RCC 7860 (cell line): ENCODE results near the gene MBTPS2.
"Not testable (repeated sequence)": the region's sequence is repeated elsewhere in the genome, so short reads cannot be mapped to it uniquely, and the experiment has no call there.

Experiments
- DNase-seq: peaks from one replicate; pipeline ENCODE4 v3.0.0-alpha.2; 2015; ENCODE audit warnings: low spot score
- FAIRE-seq: peaks from 2 replicates; lab custom pipeline; 2012; peaks lifted over from hg19 to GRCh38; lab: Jason Lieb, UNC

The MBTPS2 gene

GRCh38 chrX:21855937-21856415 lies 16.6 kb downstream of the MBTPS2 start, which contains the start of gene YY2:
YY2 (plus strand) TSS chrX:21855987; CDS start chrX:21856485, 498 bp downstream.
- no peak for DNase-seq
- FAIRE-seq: no peak

- DNase-seq (no peak), FAIRE-seq (no peak)
Observed at GRCh38 chrX:21856504-21856903, 17.1 kb downstream of the MBTPS2 start.

DNA sequence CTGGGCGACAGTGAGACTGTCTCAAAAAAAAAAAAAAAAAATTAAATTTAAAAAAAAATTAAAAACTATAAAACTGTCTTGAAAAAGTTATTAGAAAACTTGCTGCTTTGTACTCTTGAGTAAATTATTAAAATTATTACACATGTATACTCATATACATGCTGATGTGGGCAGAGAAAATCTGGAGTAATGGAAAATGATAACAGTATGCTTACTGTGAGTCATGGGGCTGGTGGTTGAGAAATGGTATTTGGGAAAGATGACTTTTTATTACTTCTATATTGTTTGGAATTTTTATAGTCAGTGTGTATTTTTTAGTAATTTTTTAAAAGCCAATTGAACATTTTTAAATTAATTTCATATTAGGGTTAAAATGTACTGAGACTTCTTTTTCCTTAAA lies 23.8 kb downstream of the MBTPS2 start:
- DNase-seq: no peak
- FAIRE-seq: no peak

DNA sequence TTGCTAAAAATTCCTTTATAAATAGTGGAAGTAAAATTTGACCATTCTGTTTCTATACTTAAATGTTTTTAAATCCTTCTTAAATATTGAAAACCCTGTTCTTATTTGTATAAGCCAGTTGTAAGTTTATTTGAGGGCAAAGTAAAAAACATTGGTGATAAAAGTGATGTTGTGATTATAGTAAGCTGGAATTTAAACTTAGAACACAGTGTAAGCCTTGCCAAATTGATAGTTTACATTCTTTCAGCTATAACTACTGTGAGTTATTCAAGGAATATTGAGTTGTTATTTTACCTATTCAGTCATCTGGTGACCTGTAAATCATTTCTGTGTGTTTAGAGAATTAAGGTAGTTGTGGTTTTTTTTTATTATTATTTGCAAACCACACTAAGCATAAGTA lies 26.0 kb downstream of the MBTPS2 start:
- no peak for FAIRE-seq

DNA sequence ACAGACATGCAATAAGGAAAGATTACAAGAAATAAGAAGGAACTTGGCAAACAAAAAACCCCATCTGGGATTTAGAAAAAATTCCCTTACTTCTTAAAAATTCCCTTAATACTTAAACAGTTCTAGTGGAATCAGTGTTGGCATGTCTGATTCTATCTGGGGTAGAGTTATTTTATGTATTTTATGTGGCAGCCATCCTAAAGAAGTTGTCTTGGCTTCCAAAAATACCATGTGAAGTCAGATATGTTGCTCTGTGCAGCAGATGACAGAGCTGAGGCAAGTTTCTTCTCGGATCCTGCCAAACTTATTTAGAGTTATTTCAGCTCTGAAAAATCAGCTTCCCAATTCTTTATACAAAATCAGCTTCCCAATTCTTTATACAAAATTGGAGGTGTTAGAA lies 31.1 kb downstream of the MBTPS2 start:
- FAIRE-seq (no peak), DNase-seq (no peak)

More for the DNA sequence above, 26.0 kb downstream of the MBTPS2 start:
- DNase-seq: no peak

GRCh38 chrX:21873063-21873775 lies 33.8 kb downstream of the MBTPS2 start:
- FAIRE-seq (no peak), DNase-seq (no peak)

GRCh38 chrX:21874182-21874581 lies 34.8 kb downstream of the MBTPS2 start:
- DNase-seq, FAIRE-seq: not testable (repeated sequence)

GRCh38 chrX:21875013-21875412 lies 35.6 kb downstream of the MBTPS2 start:
- FAIRE-seq: no peak

GRCh38 chrX:21881881-21882574 lies 42.6 kb downstream of the MBTPS2 start:
- DNase-seq (no peak), FAIRE-seq (no peak)

More at GRCh38 chrX:21875013-21875412, 35.6 kb downstream of the MBTPS2 start:
- DNase-seq: no peak

GRCh38 chrX:21883258-21883657 lies 43.8 kb downstream of the MBTPS2 start:
- FAIRE-seq: no peak
- no peak for DNase-seq

GRCh38 chrX:21885568-21885967 lies 46.2 kb downstream of the MBTPS2 start:
- DNase-seq: no peak
- FAIRE-seq: no peak

- no peak for DNase-seq
- no peak for FAIRE-seq
Observed at GRCh38 chrX:21905313-21905712, 65.9 kb downstream of the MBTPS2 start.

DNA sequence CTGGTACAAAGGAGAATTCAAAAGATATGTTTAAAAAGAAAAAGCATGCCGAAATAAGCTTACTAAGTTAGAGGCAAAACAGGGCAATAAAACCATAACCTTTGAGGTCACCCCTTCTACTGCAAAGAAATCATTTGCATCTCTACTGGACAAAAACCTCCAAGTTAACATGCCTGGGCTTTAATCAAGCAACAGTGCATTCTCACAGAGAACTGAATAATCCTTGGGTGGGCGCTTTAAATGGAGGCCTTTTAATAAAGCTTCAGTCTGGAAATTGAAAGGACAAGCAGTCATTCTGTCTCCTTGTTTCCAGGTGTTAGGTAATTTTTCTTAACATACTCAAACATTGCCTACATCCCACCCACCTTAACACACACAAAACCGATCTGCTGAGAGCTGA lies 66.5 kb downstream of the MBTPS2 start:
- FAIRE-seq (no peak), DNase-seq (no peak)

DNA sequence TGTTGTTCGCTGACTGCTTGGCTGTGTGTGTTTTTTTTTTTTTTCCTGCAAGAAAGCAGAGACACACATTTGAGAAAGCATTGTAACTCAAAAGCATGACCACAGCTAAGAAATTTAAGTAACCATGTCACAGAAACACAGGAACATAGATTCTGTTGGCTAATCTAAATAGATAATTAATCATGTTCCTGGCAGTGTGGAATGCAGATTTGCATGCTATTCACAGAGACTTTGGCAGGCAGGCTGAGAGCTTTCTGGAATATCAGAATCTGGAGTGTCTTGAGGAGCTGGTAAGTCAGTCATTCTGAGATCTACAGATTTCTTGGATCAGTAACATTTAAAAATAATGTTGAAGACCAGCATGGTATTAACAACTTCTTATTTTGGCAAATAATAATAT lies 67.8 kb downstream of the MBTPS2 start:
- no peak for FAIRE-seq
- DNase-seq: no peak

DNA sequence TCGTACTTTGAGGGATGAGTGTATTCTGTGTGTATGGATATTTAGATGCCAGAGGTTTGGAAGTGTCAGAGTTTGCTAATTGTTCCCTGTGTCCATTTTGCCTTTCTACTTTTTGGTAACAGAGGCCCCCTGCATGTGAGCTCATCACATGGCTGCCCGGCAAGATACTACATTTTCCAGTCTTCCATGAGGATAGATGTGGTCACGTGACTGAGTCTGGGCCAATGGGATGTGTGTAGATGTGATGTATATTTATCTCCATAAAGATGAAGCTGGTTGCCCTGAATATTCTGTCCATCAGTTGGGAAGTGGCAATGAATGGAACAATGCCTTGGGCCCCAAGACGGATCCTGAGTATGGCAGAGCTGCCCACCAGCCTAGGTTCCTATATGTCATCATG lies 72.1 kb downstream of the MBTPS2 start:
- FAIRE-seq: no peak
- DNase-seq: no peak

DNA sequence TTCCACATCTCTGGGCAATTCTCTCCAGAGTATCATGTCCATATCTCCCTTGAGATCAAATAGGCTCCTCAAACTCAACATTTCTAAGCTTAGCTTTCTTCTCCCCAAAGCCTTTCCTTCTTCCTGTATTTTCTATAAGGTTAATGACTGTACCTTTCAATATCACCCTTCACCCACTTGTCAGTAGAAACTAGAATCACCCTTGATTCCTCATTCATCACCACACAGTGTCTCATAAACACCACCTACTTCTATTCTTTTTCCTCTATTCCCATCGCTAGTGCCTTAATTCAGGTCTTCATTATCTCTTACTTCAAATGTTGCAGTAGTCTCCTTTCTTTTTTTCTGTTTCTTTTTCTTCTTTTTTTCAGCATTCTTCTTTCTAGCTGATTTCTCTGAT lies 72.8 kb downstream of the MBTPS2 start:
- no peak for DNase-seq

GRCh38 chrX:21912989-21913388 lies 73.6 kb downstream of the MBTPS2 start:
- DNase-seq (no peak), FAIRE-seq (no peak)

More for the DNA sequence above, 72.8 kb downstream of the MBTPS2 start:
- FAIRE-seq: no peak

DNA sequence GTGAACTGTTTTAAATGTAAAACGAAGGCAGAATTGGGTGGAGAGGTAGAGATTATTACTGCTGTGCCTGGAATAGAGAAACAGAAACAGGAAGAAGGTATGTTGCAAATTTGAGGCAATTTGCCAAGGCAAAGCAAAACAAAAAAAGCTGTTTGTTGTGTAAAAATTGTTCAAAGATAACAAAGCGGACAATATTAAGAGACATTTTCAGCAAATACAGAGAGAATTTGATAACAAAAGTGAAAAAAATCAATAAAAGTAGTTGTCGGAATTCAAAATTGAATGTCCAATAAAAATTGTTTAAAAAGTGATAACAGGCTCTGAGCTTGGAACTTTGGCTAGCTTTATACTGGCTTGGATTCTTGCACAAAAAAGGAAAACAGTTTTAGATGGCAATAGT lies 86.7 kb downstream of the MBTPS2 start:
- peak; percentile 15 for DNase-seq
- FAIRE-seq: no peak

DNA sequence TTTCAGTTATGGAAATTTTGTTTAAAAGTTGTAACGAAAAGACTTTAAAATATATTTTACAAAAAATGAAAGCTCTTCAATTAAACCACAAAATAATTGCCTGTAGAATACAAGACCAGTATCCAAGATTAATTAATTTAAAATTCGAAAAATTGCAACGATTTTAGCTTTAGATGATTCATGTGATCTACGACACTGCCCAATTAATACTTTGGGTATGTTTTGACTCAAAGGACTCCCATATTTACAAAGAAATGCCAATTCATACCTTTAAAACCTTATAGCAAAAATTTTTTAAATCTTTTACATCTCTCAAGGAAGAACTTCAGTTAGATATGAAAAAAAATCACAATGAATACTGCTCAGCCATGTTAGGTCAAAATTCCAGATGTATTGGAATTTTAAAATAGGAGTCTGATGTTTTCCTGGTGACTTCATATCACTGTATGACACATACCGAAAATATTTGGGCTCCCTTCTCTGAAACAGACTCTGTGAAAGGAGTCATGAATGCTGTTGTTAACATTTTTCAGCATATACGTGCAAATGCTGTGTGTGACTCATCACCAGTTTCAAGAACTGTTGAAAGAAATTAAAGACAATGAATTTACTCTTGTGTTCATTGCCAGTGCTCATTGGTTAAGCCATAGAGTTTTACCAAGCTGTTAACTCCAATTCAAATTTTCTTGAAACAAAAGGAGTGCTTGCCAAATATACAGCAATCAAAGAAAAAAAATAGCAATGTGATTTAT lies 87.3 kb downstream of the MBTPS2 start:
- DNase-seq (peak; percentile 95), FAIRE-seq (peak; percentile 100)

GRCh38 chrX:21929209-21929608 lies 89.8 kb downstream of the MBTPS2 start:
- no peak for DNase-seq
- no peak for FAIRE-seq

DNA sequence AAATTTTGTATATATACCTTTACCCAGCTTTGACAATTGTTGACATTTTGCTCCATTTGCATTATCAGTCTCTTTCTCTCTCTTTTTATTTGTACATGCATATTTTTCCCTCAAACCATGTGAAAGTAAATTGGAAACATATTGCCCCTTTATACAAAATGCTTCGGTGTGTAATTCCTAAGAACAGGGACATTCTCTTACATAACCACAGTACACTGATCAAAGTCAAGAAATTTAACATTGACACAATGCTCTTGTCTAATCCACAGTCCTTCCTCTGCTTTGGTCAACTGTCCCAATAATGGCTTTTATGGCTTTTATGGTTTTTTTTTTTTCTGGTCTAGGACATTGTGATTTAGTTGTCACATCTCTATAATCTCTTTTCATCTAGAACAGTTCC lies 91.6 kb downstream of the MBTPS2 start:
- no peak for DNase-seq
- no peak for FAIRE-seq
